Measurements from ENCODE around the gene TMEM270. TPM values are rescaled to one million over a fixed set of nuclear protein-coding genes. Genes with fewer than 3 reads are reported as not detected.

The TMEM270 gene
- total and polyA plus RNA-seq, 2 donors = 0.09 to 0.46 TPM

DNA sequence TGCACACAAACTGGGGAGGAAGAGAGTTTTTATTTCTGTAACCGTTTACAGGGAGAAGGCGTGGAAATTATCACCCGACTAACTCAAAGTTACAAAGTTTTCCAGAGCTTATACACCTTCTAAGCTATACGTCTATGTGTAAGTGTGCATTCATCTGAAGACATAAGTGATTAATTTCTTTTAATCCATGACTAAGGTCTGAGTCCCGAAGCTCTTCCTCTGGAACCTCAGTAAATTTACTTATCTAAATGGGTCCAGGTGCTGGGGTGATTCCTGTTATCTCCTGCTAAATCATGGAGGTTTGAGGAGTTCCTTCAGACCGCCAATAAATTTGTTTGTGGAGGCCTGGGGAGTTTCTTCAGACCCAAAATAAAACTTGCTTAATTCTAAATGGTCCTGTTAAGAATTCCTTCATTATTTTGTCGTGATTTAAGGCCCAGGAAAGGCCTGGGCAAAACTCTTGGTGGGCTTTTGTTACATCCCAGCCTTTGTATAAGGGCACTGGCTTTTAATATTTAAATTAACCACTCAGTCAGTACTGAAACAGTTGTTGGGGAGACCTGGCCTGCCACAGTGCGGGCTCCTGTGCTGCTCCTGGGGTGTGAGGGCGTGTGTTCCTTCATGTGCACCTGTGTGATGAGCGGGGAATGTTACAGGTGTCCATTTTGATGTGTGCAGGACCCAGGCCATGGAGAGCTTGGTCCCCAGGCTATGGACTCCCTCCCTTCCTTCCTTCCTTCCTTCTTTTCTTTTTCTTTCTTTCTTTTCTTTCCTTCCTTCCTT, 12.8 kb upstream of the TMEM270 start:
- no peak overlapping the region for H3K27ac ChIP-seq (ENCODE audit: low read depth in 1 of 2, low read length in 1 of 2)
- WGBS = 94% methylated on average over 10 of the region's 10 CpGs
- H3K27me3 ChIP-seq (ENCODE audit: control insufficient read depth in 2 of 2, insufficient read depth in 1 of 2, low read length in 1 of 2) = peaks cover 0 to 14% of the 10 kb centered on the region in 2 donors
- H3K9me3 ChIP-seq (ENCODE audit: control insufficient read depth in 2 of 2, insufficient read depth in 1 of 2, low read length in 1 of 2) = no peaks in the 10 kb centered on the region
- no peak for DNase-seq (ENCODE audit: low read depth in 6 of 9, low spot score in 9 of 9)
- no peak overlapping the region for H3K4me3 ChIP-seq (ENCODE audit: low read length in 2 of 2)
- H3K4me1 ChIP-seq (ENCODE audit: control insufficient read depth in 2 of 2, insufficient read depth in 2 of 2, low read length in 2 of 2) = peaks cover 0 to 7% of the 10 kb centered on the region in 2 donors
- no peaks in the 10 kb centered on the region for H3K36me3 ChIP-seq (ENCODE audit: control insufficient read depth in 2 of 2, insufficient read depth in 2 of 2, low read length in 1 of 2)

DNA sequence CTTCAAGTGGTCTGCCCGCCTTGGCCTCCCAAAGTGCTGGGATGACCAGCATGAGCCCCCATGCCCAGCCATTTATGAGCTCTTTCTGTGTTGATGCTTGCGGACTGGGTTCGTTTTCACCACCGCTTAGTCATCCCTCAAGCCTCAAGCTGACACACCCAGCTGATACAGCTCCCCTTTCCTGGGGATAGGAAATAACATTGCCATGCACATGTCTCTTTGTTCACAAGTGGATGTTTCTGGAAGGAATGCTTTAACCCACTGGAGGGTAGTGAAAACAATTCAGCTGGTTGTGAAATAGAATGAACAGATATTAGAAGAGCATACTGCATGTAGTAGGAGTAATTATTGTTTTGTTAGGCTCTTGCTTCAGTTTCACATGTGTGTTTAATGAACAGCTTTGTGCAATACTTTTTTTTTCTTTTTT, 10.2 kb upstream of the TMEM270 start:
- peaks cover 0 to 18% of the 10 kb centered on the region in 2 donors for H3K27me3 ChIP-seq (ENCODE audit: control insufficient read depth in 2 of 2, insufficient read depth in 1 of 2, low read length in 1 of 2)
- H3K4me1 ChIP-seq (ENCODE audit: control insufficient read depth in 2 of 2, insufficient read depth in 2 of 2, low read length in 2 of 2) = peaks cover 0 to 9% of the 10 kb centered on the region in 2 donors
- no peak for DNase-seq (ENCODE audit: low read depth in 6 of 9, low spot score in 9 of 9)

DNA sequence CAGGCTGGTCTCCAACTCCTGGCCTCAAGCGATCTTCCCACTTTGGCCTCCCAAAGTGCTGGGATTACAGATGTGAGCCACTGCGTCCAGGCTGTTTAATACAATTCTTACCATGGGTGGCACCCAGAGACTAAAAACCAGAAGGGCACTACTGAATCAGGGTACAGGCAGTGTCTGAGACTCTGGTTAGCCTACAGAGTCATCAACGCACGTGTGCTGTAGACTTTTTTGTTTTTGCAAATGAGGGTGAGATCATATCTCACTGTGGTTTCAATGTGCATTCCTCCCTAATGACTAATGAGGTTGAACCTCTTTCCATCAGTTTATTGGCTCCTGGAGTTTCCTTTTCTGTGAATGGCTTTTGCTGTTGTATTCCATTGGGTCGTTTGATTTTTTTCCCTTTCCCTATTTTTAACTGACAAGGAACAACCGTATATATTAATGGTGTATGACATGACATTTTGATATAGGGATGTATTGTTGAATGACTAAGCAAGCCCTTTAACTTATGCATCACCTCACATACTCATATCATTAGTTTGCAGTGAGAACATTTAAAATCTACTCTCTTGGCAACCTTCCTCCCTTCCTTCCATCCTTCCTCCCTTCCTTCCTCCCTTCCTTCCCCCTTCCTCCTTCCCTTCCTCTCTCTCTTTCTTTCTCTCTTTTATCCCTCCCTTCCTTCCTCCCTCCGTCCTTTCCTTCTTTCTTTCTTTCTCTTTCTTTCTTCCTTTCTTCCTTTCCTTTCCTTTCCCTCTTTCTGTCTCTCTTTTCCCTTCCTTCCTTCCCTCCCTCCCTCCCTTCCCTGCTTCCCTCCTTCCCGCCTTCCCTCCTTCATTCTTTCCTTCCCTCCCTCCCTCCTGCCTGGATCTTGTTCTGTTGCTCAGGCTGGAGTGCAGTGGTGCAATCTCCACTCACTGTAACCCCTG, 9.3 kb upstream of the TMEM270 start:
- no peak overlapping the region for H3K27ac ChIP-seq (ENCODE audit: low read depth in 1 of 2, low read length in 1 of 2)
- 49% methylated on average over 8 of the region's 8 CpGs for WGBS
- H3K27me3 ChIP-seq (ENCODE audit: control insufficient read depth in 2 of 2, insufficient read depth in 1 of 2, low read length in 1 of 2) = peaks cover 0 to 20% of the 10 kb centered on the region in 2 donors
- peaks cover 0 to 10% of the 10 kb centered on the region in 2 donors for H3K4me1 ChIP-seq (ENCODE audit: control insufficient read depth in 2 of 2, insufficient read depth in 2 of 2, low read length in 2 of 2)
- H3K9me3 ChIP-seq (ENCODE audit: control insufficient read depth in 2 of 2, insufficient read depth in 1 of 2, low read length in 1 of 2) = no peaks in the 10 kb centered on the region
- H3K4me3 ChIP-seq (ENCODE audit: low read length in 2 of 2) = no peak overlapping the region
- DNase-seq (ENCODE audit: low read depth in 6 of 9, low spot score in 9 of 9) = peak in 1 of 9 donors; percentile 37
- H3K36me3 ChIP-seq (ENCODE audit: control insufficient read depth in 2 of 2, insufficient read depth in 2 of 2, low read length in 1 of 2) = no peaks in the 10 kb centered on the region

More for the DNA sequence above, 10.2 kb upstream of the TMEM270 start:
- no peaks in the 10 kb centered on the region for H3K9me3 ChIP-seq (ENCODE audit: control insufficient read depth in 2 of 2, insufficient read depth in 1 of 2, low read length in 1 of 2)
- H3K27ac ChIP-seq (ENCODE audit: low read depth in 1 of 2, low read length in 1 of 2) = no peak overlapping the region
- no peak overlapping the region for H3K4me3 ChIP-seq (ENCODE audit: low read length in 2 of 2)
- 77% methylated on average over 4 of the region's 4 CpGs for WGBS
- no peaks in the 10 kb centered on the region for H3K36me3 ChIP-seq (ENCODE audit: control insufficient read depth in 2 of 2, insufficient read depth in 2 of 2, low read length in 1 of 2)

DNA sequence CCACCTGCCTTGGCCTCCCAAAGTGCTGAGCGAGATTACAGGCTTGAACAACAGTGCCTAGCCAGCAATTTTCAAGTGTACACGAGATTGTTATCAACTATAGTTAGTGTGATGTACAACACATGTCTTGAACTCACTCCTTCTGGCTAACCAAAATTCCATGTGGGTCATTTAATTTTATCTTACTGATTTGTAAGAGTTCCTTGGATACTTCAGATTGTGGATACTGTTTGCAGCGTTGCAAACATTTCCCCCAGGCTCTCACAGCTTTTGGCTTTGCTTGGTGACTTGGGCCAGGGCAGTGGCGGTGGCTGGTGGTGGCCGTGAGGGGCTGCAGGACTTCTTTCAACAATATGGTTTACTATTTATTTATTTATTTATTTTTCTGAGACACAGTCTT, 8.5 kb upstream of the TMEM270 start:
- Histone ChIP-seq H3K9me3 (ENCODE audit: control insufficient read depth in 2 of 2, insufficient read depth in 1 of 2, low read length in 1 of 2) (no peaks in the 10 kb centered on the region), H3K27ac (ENCODE audit: low read depth in 1 of 2, low read length in 1 of 2) (no peak overlapping the region), H3K36me3 (ENCODE audit: control insufficient read depth in 2 of 2, insufficient read depth in 2 of 2, low read length in 1 of 2) (no peaks in the 10 kb centered on the region), H3K4me3 (ENCODE audit: low read length in 2 of 2) (no peak overlapping the region), H3K4me1 (ENCODE audit: control insufficient read depth in 2 of 2, insufficient read depth in 2 of 2, low read length in 2 of 2) (peaks cover 0 to 10% of the 10 kb centered on the region in 2 donors), H3K27me3 (ENCODE audit: control insufficient read depth in 2 of 2, insufficient read depth in 1 of 2, low read length in 1 of 2) (peaks cover 0 to 24% of the 10 kb centered on the region in 2 donors)
- 91% methylated on average over 5 of the region's 5 CpGs for WGBS
- DNase-seq (ENCODE audit: low read depth in 6 of 9, low spot score in 9 of 9) = no peak

DNA sequence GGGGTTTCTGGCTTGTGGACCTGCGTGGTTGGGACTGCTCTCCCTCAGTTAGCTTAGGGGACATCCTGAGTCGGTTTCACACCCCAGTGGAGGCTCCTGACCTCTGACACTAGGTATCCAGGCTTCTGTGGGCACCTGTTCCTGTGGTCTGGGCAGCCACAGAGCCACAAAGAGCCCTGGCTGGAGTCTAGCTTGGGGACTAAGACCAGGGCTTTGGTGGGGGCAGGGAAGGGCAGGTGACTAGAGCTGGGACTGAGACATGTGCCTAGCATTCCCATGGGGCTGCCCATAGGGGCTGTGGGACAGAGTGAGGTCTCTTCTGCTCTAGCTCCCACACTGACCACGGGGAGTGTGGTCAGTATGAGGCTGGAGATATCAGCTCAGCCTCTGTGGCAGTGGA, 4.0 kb upstream of the TMEM270 start:
- no peaks in the 10 kb centered on the region for H3K9me3 ChIP-seq (ENCODE audit: control insufficient read depth in 2 of 2, insufficient read depth in 1 of 2, low read length in 1 of 2)
- 70% methylated on average over 3 of the region's 3 CpGs for WGBS
- DNase-seq (ENCODE audit: low read depth in 6 of 9, low spot score in 9 of 9) = no peak
- no peaks in the 10 kb centered on the region for H3K36me3 ChIP-seq (ENCODE audit: control insufficient read depth in 2 of 2, insufficient read depth in 2 of 2, low read length in 1 of 2)
- peaks cover 0 to 24% of the 10 kb centered on the region in 2 donors for H3K27me3 ChIP-seq (ENCODE audit: control insufficient read depth in 2 of 2, insufficient read depth in 1 of 2, low read length in 1 of 2)
- H3K4me1 ChIP-seq (ENCODE audit: control insufficient read depth in 2 of 2, insufficient read depth in 2 of 2, low read length in 2 of 2) = peaks cover 0 to 6% of the 10 kb centered on the region in 2 donors
- H3K27ac ChIP-seq (ENCODE audit: low read depth in 1 of 2, low read length in 1 of 2) = no peak overlapping the region
- H3K4me3 ChIP-seq (ENCODE audit: low read length in 2 of 2) = no peak overlapping the region

DNA sequence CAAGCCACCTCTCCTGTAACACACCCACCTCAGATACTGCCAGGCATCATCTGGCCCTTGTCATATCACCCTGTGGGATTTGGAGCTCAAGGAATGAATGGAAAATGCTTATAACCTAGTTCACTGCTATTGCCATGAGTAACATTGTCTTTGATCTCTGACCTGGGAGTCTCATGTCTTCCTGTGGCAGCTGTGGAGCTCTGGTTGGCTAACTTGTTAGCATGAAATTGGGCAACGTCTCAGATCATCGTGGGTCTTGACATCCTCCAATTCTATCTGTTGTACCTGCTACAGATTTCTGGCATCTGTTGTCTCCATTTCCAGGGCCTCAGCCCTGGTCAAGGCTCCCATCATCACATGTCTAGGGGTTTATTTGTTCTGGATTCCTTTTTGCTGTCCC, 2.2 kb upstream of the TMEM270 start:
- 75% methylated on average over 2 of the region's 2 CpGs for WGBS
- DNase-seq (ENCODE audit: low read depth in 6 of 9, low spot score in 9 of 9) = peak in 1 of 9 donors; percentile 10
- H3K27me3 ChIP-seq (ENCODE audit: control insufficient read depth in 2 of 2, insufficient read depth in 1 of 2, low read length in 1 of 2) = peaks cover 0 to 22% of the 10 kb centered on the region in 2 donors
- H3K36me3 ChIP-seq (ENCODE audit: control insufficient read depth in 2 of 2, insufficient read depth in 2 of 2, low read length in 1 of 2) = no peaks in the 10 kb centered on the region
- no peaks in the 10 kb centered on the region for H3K9me3 ChIP-seq (ENCODE audit: control insufficient read depth in 2 of 2, insufficient read depth in 1 of 2, low read length in 1 of 2)
- peaks cover 0 to 6% of the 10 kb centered on the region in 2 donors for H3K4me1 ChIP-seq (ENCODE audit: control insufficient read depth in 2 of 2, insufficient read depth in 2 of 2, low read length in 2 of 2)
- no peak overlapping the region for H3K4me3 ChIP-seq (ENCODE audit: low read length in 2 of 2)
- no peak overlapping the region for H3K27ac ChIP-seq (ENCODE audit: low read depth in 1 of 2, low read length in 1 of 2)

DNA sequence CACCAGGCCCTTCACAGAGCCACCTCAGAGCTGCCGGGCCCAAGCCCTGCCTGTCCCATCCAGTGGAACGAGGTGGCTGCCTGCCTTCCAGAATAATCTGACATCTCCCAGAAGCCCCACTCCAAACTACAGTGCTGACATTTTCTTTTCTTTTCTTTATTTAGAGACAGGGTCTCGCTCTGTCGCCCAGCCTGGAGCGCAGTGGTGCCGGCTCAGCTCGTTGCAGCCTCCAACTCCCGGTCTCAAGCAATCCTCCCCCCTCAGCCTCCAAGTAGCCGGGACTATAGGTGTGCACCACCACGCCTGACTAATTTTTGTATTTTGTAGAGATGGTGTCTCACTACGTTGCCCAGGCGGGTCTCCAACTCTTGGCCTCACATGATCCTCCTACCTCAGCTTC, 346 bp downstream of the TMEM270 start:
- DNase-seq (ENCODE audit: low read depth in 6 of 9, low spot score in 9 of 9) = no peak
- Histone ChIP-seq H3K4me3 (ENCODE audit: low read length in 2 of 2) (no peak overlapping the region), H3K9me3 (ENCODE audit: control insufficient read depth in 2 of 2, insufficient read depth in 1 of 2, low read length in 1 of 2) (no peaks in the 10 kb centered on the region), H3K27ac (ENCODE audit: low read depth in 1 of 2, low read length in 1 of 2) (no peak overlapping the region), H3K27me3 (ENCODE audit: control insufficient read depth in 2 of 2, insufficient read depth in 1 of 2, low read length in 1 of 2) (peaks cover 0 to 5% of the 10 kb centered on the region in 2 donors), H3K36me3 (ENCODE audit: control insufficient read depth in 2 of 2, insufficient read depth in 2 of 2, low read length in 1 of 2) (no peaks in the 10 kb centered on the region), H3K4me1 (ENCODE audit: control insufficient read depth in 2 of 2, insufficient read depth in 2 of 2, low read length in 2 of 2) (no peaks in the 10 kb centered on the region)
- 96% methylated on average over 12 of the region's 12 CpGs for WGBS

DNA sequence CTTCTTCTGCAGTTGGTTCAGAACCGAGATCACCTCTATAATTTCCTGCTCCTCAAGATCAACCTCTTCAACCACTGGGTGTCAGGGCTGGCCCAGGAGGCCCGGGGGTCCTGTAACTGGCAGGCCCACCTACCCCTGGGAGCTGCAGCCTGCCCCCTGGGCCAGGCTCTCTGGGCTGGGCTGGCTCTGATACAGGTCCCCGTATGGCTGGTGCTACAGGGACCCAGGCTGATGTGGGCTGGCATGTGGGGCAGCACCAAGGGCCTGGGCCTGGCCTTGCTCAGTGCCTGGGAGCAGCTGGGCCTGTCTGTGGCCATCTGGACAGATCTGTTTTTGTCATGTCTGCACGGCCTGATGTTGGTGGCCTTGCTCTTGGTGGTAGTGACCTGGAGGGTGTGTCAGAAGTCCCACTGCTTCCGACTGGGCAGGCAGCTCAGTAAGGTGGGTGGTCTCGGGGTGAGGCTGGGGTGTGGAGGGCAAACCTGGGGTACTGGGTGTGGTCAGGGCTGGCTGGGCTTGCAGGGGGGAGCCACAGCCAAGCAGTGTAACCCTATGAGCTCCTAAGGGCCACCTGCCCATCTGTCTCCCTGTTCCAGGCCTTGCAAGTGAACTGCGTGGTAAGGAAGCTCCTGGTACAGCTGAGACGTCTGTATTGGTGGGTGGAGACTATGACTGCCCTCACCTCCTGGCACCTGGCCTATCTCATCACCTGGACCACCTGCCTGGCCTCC, 4.2 kb downstream of the TMEM270 start:
- no peaks in the 10 kb centered on the region for H3K4me1 ChIP-seq (ENCODE audit: control insufficient read depth in 2 of 2, insufficient read depth in 2 of 2, low read length in 2 of 2)
- H3K27ac ChIP-seq (ENCODE audit: low read depth in 1 of 2, low read length in 1 of 2) = no peak overlapping the region
- no peak overlapping the region for H3K4me3 ChIP-seq (ENCODE audit: low read length in 2 of 2)
- no peaks in the 10 kb centered on the region for H3K9me3 ChIP-seq (ENCODE audit: control insufficient read depth in 2 of 2, insufficient read depth in 1 of 2, low read length in 1 of 2)
- no peak for DNase-seq (ENCODE audit: low read depth in 6 of 9, low spot score in 9 of 9)
- 92% methylated on average over 8 of the region's 8 CpGs for WGBS
- H3K36me3 ChIP-seq (ENCODE audit: control insufficient read depth in 2 of 2, insufficient read depth in 2 of 2, low read length in 1 of 2) = no peaks in the 10 kb centered on the region
- H3K27me3 ChIP-seq (ENCODE audit: control insufficient read depth in 2 of 2, insufficient read depth in 1 of 2, low read length in 1 of 2) = no peaks in the 10 kb centered on the region

Data from thymus (tissue), 11 donors.